ENCODE measurements around the gene SLC5A2. TPM values are rescaled to one million over a fixed set of nuclear protein-coding genes. Genes with fewer than 3 reads are reported as not detected.
A peak's percentile ranks its signal among the peaks of the same experiment; 100 is the strongest.
"Not testable (repeated sequence)": the region's sequence is repeated elsewhere in the genome, so short reads cannot be mapped to it uniquely, and the experiment has no call there.

SLC5A2 gene
- 62.1 TPM for polyA plus RNA-seq (ENCODE audit: insufficient read length)
- long read RNA-seq, donor 1, partial matches to known transcripts, result 32 of 34 reads
- long read RNA-seq, donor 1, other reads (novel, unspliced or antisense), result 0 of 34 reads
- long read RNA-seq, donor 2, partial matches to known transcripts, result 6 of 8 reads
- long read RNA-seq, donor 2, other reads (novel, unspliced or antisense), result 0 of 8 reads
- long read RNA-seq, donor 3, partial matches to known transcripts, result 21 of 24 reads
- long read RNA-seq, donor 3, other reads (novel, unspliced or antisense), result 0 of 24 reads
- long read RNA-seq, donor 4, result 0 reads
- long read RNA-seq, donor 5, partial matches to known transcripts, result 0 of 13 reads
- long read RNA-seq, donor 5, other reads (novel, unspliced or antisense), result 13 of 13 reads
- long read RNA-seq, donor 6, partial matches to known transcripts, result 5 of 9 reads
- long read RNA-seq, donor 6, other reads (novel, unspliced or antisense), result 0 of 9 reads
- long read RNA-seq, donor 7, partial matches to known transcripts, result 21 of 22 reads
- long read RNA-seq, donor 7, other reads (novel, unspliced or antisense), result 0 of 22 reads
- long read RNA-seq, donor 8, partial matches to known transcripts, result 5 of 6 reads
- long read RNA-seq, donor 8, other reads (novel, unspliced or antisense), result 0 of 6 reads

GRCh38 chr16:31483081-31483480 is at the start of gene SLC5A2:
SLC5A2 (plus strand) TSS chr16:31483123; CDS start chr16:31483137, 14 bp downstream.
- no peak for DNase-seq

- DNase-seq, result no peak
Observed at GRCh38 chr16:31435341-31436220, 47.3 kb upstream of the SLC5A2 start.

- DNase-seq, result no peak
Observed at GRCh38 chr16:31436221-31437045, 46.5 kb upstream of the SLC5A2 start.

- DNase-seq, result no peak
Observed at GRCh38 chr16:31438414-31438813, 44.5 kb upstream of the SLC5A2 start.

GRCh38 chr16:31439023-31439422 is 43.9 kb upstream of the SLC5A2 start:
- not testable (repeated sequence) for DNase-seq

- DNase-seq, result no peak
Observed at GRCh38 chr16:31439519-31439918, 43.4 kb upstream of the SLC5A2 start.

- no peak for DNase-seq
Observed at GRCh38 chr16:31440516-31441184, 42.3 kb upstream of the SLC5A2 start.

GRCh38 chr16:31441956-31442355 is 41.0 kb upstream of the SLC5A2 start:
- DNase-seq, result no peak

GRCh38 chr16:31445931-31446330 is 37.0 kb upstream of the SLC5A2 start:
- not testable (repeated sequence) for DNase-seq

GRCh38 chr16:31451201-31451600 is 31.7 kb upstream of the SLC5A2 start:
- DNase-seq, result no peak

GRCh38 chr16:31451681-31452351 is 31.1 kb upstream of the SLC5A2 start:
- DNase-seq, result no peak

- no peak for DNase-seq
Observed at GRCh38 chr16:31452631-31453106, 30.3 kb upstream of the SLC5A2 start.

- DNase-seq, result no peak
Observed at GRCh38 chr16:31453255-31454204, 29.4 kb upstream of the SLC5A2 start.

GRCh38 chr16:31455601-31456314 is 27.2 kb upstream of the SLC5A2 start:
- no peak for DNase-seq

GRCh38 chr16:31456988-31457360 is 25.9 kb upstream of the SLC5A2 start:
- no peak for DNase-seq

GRCh38 chr16:31458073-31458843 is 24.7 kb upstream of the SLC5A2 start:
- no peak for DNase-seq

GRCh38 chr16:31458844-31459686 is 23.9 kb upstream of the SLC5A2 start, which contains the start of gene ARMC5:
ARMC5 (plus strand) TSS chr16:31459501; CDS start chr16:31459525, 24 bp downstream.
- peak; percentile 97 for DNase-seq

All from left kidney (tissue), 8 donors.